ENCODE measurements around the gene RCAN2.

The RCAN2 gene

DNA sequence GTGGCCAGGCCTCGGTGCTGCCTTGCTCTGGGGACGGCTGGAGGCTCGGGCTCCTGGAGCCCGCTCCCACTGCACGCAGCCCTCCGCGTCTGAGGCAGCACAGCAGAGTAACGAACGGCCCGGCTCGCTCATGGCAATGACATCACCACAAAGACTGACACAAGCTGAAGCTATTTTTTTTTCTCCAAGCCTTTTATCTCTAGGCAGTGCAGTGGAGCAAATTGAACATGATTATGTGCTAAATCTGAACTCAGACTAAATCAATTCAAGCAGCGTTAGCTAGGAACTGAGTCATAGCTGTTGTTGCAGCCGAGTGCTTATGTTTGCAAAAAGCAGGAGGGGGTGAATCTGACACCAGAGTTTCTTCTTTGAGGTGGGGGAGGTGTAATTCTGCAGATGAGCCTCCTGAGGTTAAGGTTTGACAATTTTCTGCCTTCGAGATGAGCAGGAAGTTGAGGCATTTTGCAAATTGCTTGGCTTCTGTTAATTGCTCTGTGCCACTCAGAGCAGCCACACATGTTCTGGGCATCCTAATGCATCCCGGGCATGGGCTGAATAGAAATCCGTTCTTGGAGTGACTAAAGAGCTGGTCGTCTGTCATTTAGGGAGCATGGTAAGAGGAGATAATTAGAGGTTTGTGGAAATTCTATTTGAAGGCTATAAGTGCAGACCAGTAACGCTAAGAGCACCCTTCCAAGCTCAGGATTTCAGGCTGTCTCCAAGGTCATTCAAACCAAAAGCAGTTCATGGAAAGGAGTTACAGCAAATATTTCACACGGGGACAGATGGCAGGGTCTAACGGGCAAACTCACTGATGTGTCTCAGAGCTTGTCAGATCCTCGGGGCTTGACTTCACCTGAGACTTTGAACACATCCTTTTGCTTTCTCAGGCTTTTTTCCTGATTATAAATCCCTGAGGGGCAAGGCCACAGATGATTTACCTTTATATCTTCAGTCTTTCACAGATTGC lies 165.4 kb downstream of the RCAN2 start:
- Histone ChIP-seq H3K9me3 (ENCODE audit: control insufficient read depth in 2 of 2, low read length in 2 of 2) (no peaks in the 10 kb centered on the region), H3K9ac (ENCODE audit: low read depth in 1 of 2, low read length in 2 of 2) (no peak overlapping the region), H3K27me3 (ENCODE audit: control insufficient read depth in 2 of 2, insufficient read depth in 2 of 2, low read length in 2 of 2) (no peaks in the 10 kb centered on the region), H3K4me3 (ENCODE audit: low read length in 2 of 2) (no peak overlapping the region), H3K36me3 (ENCODE audit: control insufficient read depth in 2 of 2, insufficient read depth in 2 of 2, low read length in 2 of 2) (no peaks in the 10 kb centered on the region), H3K27ac (ENCODE audit: low read depth in 2 of 2, low read length in 2 of 2) (no peak overlapping the region), H3K4me1 (ENCODE audit: control insufficient read depth in 2 of 2, insufficient read depth in 2 of 2, low read length in 2 of 2) (peaks cover 19 to 22% of the 10 kb centered on the region in 2 donors)

DNA sequence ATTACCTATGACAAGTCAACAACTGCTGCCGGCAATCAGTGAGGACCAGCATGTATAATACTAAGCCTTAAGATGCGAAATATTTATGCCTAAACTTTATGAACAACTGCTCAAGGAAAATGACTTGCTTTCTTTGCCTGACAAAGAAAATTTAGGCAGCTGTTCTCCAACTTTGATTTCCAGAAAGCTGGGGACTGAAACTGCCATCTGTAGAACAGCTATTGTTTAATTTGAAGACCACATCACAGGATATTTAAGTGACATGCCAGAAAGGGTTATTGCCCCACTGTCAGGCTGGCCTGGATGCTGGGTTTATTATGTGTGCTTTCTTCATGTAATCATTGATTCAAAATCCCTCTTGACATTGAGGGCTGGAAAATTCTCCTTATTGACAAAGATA lies 166.5 kb downstream of the RCAN2 start:
- H3K9ac ChIP-seq (ENCODE audit: low read depth in 1 of 2, low read length in 2 of 2): no peak overlapping the region
- no peaks in the 10 kb centered on the region for H3K36me3 ChIP-seq (ENCODE audit: control insufficient read depth in 2 of 2, insufficient read depth in 2 of 2, low read length in 2 of 2)
- H3K4me1 ChIP-seq (ENCODE audit: control insufficient read depth in 2 of 2, insufficient read depth in 2 of 2, low read length in 2 of 2): peaks cover 19 to 22% of the 10 kb centered on the region in 2 donors
- no peak overlapping the region for H3K4me3 ChIP-seq (ENCODE audit: low read length in 2 of 2)
- no peak overlapping the region for H3K27ac ChIP-seq (ENCODE audit: low read depth in 2 of 2, low read length in 2 of 2)
- H3K27me3 ChIP-seq (ENCODE audit: control insufficient read depth in 2 of 2, insufficient read depth in 2 of 2, low read length in 2 of 2): no peaks in the 10 kb centered on the region
- no peaks in the 10 kb centered on the region for H3K9me3 ChIP-seq (ENCODE audit: control insufficient read depth in 2 of 2, low read length in 2 of 2)

DNA sequence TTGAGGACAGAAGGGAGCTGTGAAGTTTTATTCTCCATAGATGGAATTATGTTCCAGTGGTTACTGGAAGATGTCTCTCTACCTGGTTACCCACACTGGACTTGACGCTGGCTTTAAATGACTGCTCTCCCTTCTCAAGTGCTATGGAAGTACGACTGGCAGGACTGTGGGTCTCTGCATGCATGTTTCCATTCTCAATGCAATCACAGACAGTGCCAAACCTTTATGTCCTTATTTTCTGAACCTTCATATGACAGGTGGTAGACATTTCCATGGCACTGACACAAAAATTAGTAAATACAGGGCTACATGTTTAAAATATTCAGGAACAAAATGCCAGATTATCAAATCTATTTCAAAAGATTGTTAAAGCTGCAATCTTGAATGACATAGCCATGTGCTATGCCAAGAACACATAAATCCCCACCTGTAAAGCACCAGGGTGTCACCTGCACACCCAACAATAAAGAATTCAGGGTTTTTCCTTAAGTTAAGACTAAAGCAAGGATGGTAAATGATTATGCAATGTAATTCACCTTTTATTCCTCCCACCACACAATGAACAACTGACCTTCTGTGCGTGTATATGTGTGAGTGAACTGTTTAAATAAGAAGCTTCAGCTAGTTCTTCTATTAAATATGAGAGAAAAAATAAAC lies 167.2 kb downstream of the RCAN2 start:
- no peaks in the 10 kb centered on the region for H3K36me3 ChIP-seq (ENCODE audit: control insufficient read depth in 2 of 2, insufficient read depth in 2 of 2, low read length in 2 of 2)
- H3K27me3 ChIP-seq (ENCODE audit: control insufficient read depth in 2 of 2, insufficient read depth in 2 of 2, low read length in 2 of 2): no peaks in the 10 kb centered on the region
- no peak overlapping the region for H3K27ac ChIP-seq (ENCODE audit: low read depth in 2 of 2, low read length in 2 of 2)
- H3K4me3 ChIP-seq (ENCODE audit: low read length in 2 of 2): no peak overlapping the region
- H3K4me1 ChIP-seq (ENCODE audit: control insufficient read depth in 2 of 2, insufficient read depth in 2 of 2, low read length in 2 of 2): peaks cover 16 to 22% of the 10 kb centered on the region in 2 donors
- no peak overlapping the region for H3K9ac ChIP-seq (ENCODE audit: low read depth in 1 of 2, low read length in 2 of 2)
- no peaks in the 10 kb centered on the region for H3K9me3 ChIP-seq (ENCODE audit: control insufficient read depth in 2 of 2, low read length in 2 of 2)

DNA sequence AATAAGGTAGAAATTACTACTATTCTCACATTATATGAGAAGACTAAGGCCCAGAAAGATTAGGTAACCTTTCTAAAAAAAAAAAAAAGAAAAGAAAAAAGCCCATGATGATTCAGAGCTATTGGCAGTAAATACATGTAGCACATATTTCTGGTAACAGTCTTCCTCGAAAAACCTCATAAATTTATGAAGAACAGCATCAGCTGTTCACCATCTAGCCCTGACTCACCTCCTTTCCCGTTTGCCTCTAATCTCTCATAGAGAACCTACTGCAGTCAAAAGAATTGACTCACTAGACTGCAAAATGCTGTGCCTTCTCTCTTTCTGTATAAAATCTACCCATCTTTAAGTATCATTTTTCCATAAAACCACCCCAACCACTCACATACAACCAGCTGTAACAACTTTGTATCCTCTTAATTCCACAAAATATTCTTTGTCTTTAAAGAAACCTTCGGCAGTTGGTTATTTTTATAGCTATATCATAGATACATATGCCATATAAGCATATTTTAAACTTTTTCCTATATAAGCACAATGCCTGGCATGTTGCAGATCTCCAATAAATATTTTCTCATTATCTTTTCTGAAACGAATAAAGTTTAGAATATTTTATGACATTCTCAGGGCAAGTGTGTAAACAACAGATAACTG lies 167.8 kb downstream of the RCAN2 start:
- H3K9ac ChIP-seq (ENCODE audit: low read depth in 1 of 2, low read length in 2 of 2): no peak overlapping the region
- H3K27me3 ChIP-seq (ENCODE audit: control insufficient read depth in 2 of 2, insufficient read depth in 2 of 2, low read length in 2 of 2): no peaks in the 10 kb centered on the region
- no peak overlapping the region for H3K4me3 ChIP-seq (ENCODE audit: low read length in 2 of 2)
- no peaks in the 10 kb centered on the region for H3K36me3 ChIP-seq (ENCODE audit: control insufficient read depth in 2 of 2, insufficient read depth in 2 of 2, low read length in 2 of 2)
- peaks cover 16 to 22% of the 10 kb centered on the region in 2 donors for H3K4me1 ChIP-seq (ENCODE audit: control insufficient read depth in 2 of 2, insufficient read depth in 2 of 2, low read length in 2 of 2)
- H3K27ac ChIP-seq (ENCODE audit: low read depth in 2 of 2, low read length in 2 of 2): no peak overlapping the region
- no peaks in the 10 kb centered on the region for H3K9me3 ChIP-seq (ENCODE audit: control insufficient read depth in 2 of 2, low read length in 2 of 2)

DNA sequence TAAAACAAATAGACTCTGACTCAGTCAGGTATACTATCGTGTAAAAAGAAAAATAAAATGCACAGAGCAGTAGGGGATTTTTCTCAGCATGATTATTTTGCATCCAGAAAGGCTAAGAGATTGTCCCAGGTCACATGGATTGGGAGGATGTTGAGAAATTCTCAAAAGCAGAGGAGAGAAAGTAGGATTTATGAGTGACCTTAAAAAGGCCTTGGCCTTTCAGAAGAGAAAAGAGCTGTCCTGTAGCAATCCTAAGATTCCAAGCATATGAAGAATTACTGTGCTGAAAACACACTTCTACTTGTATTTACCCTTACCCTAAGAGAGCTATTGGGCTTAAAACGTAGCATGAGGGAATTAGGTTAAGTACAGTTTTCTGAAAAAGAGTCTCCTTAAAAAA lies 170.7 kb downstream of the RCAN2 start:
- no peaks in the 10 kb centered on the region for H3K36me3 ChIP-seq (ENCODE audit: control insufficient read depth in 2 of 2, insufficient read depth in 2 of 2, low read length in 2 of 2)
- peaks cover 6 to 11% of the 10 kb centered on the region in 2 donors for H3K4me1 ChIP-seq (ENCODE audit: control insufficient read depth in 2 of 2, insufficient read depth in 2 of 2, low read length in 2 of 2)
- no peak overlapping the region for H3K9ac ChIP-seq (ENCODE audit: low read depth in 1 of 2, low read length in 2 of 2)
- no peak overlapping the region for H3K4me3 ChIP-seq (ENCODE audit: low read length in 2 of 2)
- H3K9me3 ChIP-seq (ENCODE audit: control insufficient read depth in 2 of 2, low read length in 2 of 2): no peaks in the 10 kb centered on the region
- H3K27me3 ChIP-seq (ENCODE audit: control insufficient read depth in 2 of 2, insufficient read depth in 2 of 2, low read length in 2 of 2): no peaks in the 10 kb centered on the region
- no peak overlapping the region for H3K27ac ChIP-seq (ENCODE audit: low read depth in 2 of 2, low read length in 2 of 2)

DNA sequence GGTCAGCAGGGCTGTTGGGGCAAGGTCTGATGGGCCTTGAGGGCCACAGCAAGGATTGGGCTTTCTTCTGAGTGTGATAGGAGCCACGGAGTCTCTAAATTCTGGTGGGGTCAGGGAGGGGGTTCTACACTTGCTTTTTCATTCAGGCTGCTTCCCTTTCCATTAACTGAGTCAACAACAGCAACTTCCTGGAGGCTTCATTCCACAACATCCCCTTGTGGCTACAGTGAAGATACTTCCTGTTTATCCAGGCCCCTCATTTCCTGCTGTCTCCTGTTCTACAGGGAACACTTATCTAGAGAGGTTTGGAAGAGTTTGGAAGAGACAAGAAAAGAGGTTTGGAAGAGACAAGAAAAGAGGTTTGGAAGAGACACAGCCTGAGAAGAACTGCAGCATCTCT lies 175.7 kb downstream of the RCAN2 start:
- H3K27me3 ChIP-seq (ENCODE audit: control insufficient read depth in 2 of 2, insufficient read depth in 2 of 2, low read length in 2 of 2): no peaks in the 10 kb centered on the region
- H3K9me3 ChIP-seq (ENCODE audit: control insufficient read depth in 2 of 2, low read length in 2 of 2): no peaks in the 10 kb centered on the region
- H3K4me1 ChIP-seq (ENCODE audit: control insufficient read depth in 2 of 2, insufficient read depth in 2 of 2, low read length in 2 of 2): no peaks in the 10 kb centered on the region
- H3K27ac ChIP-seq (ENCODE audit: low read depth in 2 of 2, low read length in 2 of 2): no peak overlapping the region
- H3K36me3 ChIP-seq (ENCODE audit: control insufficient read depth in 2 of 2, insufficient read depth in 2 of 2, low read length in 2 of 2): no peaks in the 10 kb centered on the region
- no peak overlapping the region for H3K9ac ChIP-seq (ENCODE audit: low read depth in 1 of 2, low read length in 2 of 2)
- H3K4me3 ChIP-seq (ENCODE audit: low read length in 2 of 2): no peak overlapping the region

DNA sequence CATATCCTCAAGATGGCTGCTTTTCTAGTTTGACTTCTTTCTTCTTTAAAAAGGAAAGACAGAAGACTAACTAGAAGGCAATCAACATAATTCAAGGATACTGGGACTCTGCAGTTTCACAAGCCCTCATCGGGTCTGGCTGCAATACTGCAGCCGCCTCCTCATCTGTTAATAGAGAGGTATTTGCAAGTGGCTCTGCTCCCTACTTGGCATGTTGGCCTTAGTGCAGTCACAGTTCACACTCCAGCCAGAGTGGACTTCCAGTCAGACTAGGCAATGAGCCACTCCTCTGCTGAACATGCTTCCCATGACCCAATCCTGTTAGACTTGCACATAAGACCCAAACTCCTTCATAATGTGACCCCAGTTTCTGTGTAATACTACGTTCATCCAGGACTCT lies 178.6 kb downstream of the RCAN2 start:
- Histone ChIP-seq H3K27me3 (ENCODE audit: control insufficient read depth in 2 of 2, insufficient read depth in 2 of 2, low read length in 2 of 2) (no peaks in the 10 kb centered on the region), H3K36me3 (ENCODE audit: control insufficient read depth in 2 of 2, insufficient read depth in 2 of 2, low read length in 2 of 2) (no peaks in the 10 kb centered on the region), H3K9me3 (ENCODE audit: control insufficient read depth in 2 of 2, low read length in 2 of 2) (no peaks in the 10 kb centered on the region), H3K4me1 (ENCODE audit: control insufficient read depth in 2 of 2, insufficient read depth in 2 of 2, low read length in 2 of 2) (no peaks in the 10 kb centered on the region), H3K27ac (ENCODE audit: low read depth in 2 of 2, low read length in 2 of 2) (no peak overlapping the region), H3K4me3 (ENCODE audit: low read length in 2 of 2) (no peak overlapping the region), H3K9ac (ENCODE audit: low read depth in 1 of 2, low read length in 2 of 2) (no peak overlapping the region)

DNA sequence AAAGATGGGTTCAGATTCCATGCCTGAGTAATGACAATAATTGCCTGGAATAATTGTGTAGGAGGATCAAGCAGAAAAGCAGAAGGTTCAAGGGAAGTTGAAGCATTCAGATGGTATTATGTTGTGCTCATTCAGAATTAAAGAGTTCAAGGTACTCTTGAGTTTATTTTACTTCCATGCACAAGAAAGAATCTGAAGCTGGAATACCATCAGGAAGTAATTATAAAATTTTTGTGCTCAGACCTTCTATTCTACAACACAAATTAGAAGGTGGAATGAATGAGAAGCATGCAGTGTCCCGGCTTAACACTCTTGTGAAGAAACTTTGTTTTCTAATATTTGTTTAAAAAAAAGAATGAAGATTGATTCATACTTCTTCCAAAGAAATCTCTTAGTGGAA lies 181.1 kb downstream of the RCAN2 start:
- H3K4me1 ChIP-seq (ENCODE audit: control insufficient read depth in 2 of 2, insufficient read depth in 2 of 2, low read length in 2 of 2): no peaks in the 10 kb centered on the region
- no peak overlapping the region for H3K9ac ChIP-seq (ENCODE audit: low read depth in 1 of 2, low read length in 2 of 2)
- no peaks in the 10 kb centered on the region for H3K27me3 ChIP-seq (ENCODE audit: control insufficient read depth in 2 of 2, insufficient read depth in 2 of 2, low read length in 2 of 2)
- no peaks in the 10 kb centered on the region for H3K9me3 ChIP-seq (ENCODE audit: control insufficient read depth in 2 of 2, low read length in 2 of 2)
- H3K36me3 ChIP-seq (ENCODE audit: control insufficient read depth in 2 of 2, insufficient read depth in 2 of 2, low read length in 2 of 2): no peaks in the 10 kb centered on the region
- no peak overlapping the region for H3K4me3 ChIP-seq (ENCODE audit: low read length in 2 of 2)
- H3K27ac ChIP-seq (ENCODE audit: low read depth in 2 of 2, low read length in 2 of 2): no peak overlapping the region

DNA sequence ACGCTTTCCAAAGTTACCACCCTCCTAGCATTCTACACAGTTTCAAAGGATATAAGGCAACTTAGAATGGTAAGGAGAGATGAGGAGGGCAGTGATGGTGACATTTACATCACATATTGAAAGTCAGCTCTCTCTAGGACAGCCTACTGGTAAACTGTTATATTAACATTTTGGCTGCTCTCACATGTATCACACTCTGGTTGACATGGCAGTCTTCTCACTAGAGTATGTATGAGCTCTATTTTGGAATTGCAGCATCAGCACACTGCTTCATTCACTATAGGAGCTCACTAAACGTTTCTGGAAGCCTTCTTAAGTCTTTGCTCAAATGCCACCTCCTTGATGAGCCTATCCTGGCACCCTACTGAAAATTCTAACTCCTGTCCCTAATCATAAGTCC lies 184.8 kb downstream of the RCAN2 start:
- H3K9ac ChIP-seq (ENCODE audit: low read depth in 1 of 2, low read length in 2 of 2): no peak overlapping the region

DNA sequence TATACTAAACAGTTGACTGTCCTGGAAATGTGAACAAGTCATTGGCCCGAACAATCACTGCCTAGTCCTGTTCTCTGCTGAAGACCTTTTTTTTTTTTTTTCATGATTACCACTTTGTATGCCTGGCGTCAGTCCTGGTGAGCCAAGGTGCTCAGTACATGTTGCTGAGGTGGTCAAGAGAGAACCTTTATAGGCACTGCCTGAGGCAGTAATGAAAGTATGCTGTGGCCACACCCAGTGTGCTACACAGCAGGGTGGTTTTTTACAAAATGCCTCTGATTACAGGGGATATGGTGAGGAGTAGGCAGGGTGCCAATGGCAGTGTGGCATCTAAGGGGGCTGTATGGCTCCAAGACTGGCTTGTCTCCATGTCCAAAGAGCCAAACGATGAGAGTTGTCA lies 185.4 kb downstream of the RCAN2 start:
- Histone ChIP-seq H3K9me3 (ENCODE audit: control insufficient read depth in 2 of 2, low read length in 2 of 2) (no peaks in the 10 kb centered on the region), H3K4me1 (ENCODE audit: control insufficient read depth in 2 of 2, insufficient read depth in 2 of 2, low read length in 2 of 2) (no peaks in the 10 kb centered on the region), H3K27ac (ENCODE audit: low read depth in 2 of 2, low read length in 2 of 2) (no peak overlapping the region), H3K27me3 (ENCODE audit: control insufficient read depth in 2 of 2, insufficient read depth in 2 of 2, low read length in 2 of 2) (no peaks in the 10 kb centered on the region), H3K4me3 (ENCODE audit: low read length in 2 of 2) (no peak overlapping the region), H3K9ac (ENCODE audit: low read depth in 1 of 2, low read length in 2 of 2) (no peak overlapping the region), H3K36me3 (ENCODE audit: control insufficient read depth in 2 of 2, insufficient read depth in 2 of 2, low read length in 2 of 2) (no peaks in the 10 kb centered on the region)

More for the DNA sequence above, 184.8 kb downstream of the RCAN2 start:
- Histone ChIP-seq H3K36me3 (ENCODE audit: control insufficient read depth in 2 of 2, insufficient read depth in 2 of 2, low read length in 2 of 2) (no peaks in the 10 kb centered on the region), H3K27ac (ENCODE audit: low read depth in 2 of 2, low read length in 2 of 2) (no peak overlapping the region), H3K27me3 (ENCODE audit: control insufficient read depth in 2 of 2, insufficient read depth in 2 of 2, low read length in 2 of 2) (no peaks in the 10 kb centered on the region), H3K4me3 (ENCODE audit: low read length in 2 of 2) (no peak overlapping the region), H3K4me1 (ENCODE audit: control insufficient read depth in 2 of 2, insufficient read depth in 2 of 2, low read length in 2 of 2) (no peaks in the 10 kb centered on the region), H3K9me3 (ENCODE audit: control insufficient read depth in 2 of 2, low read length in 2 of 2) (no peaks in the 10 kb centered on the region)

All from mucosa of rectum (tissue), 2 donors.